GM21367 (cell line): ENCODE measurements around the gene PRTN3.

Experiments used
- ATAC-seq: cut with Tn5 transposase; IDR thresholded peaks from one replicate; pipeline ENCODE4 v1.9.1; 2021; ENCODE audit not compliant: unreplicated experiment

The PRTN3 gene

DNA sequence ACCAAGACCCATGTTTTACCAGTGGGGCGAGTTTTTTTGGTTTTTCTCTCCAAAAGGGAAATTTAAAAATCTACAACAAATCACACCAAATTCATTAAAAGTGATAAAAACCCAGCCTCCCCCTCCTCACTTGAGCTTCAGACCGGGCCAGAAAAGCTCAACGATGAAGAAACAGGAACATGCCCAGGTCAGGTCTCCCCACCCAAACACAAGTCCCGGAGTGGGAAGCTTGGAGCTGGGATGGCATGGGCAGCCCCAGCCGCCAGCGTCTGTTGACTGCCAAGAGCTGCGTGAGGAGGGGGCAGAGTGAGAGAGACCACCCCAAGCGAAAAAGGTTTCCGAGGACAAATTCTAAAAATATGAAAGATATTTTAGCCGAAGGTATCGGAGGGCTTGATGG, 56.2 kb downstream of the PRTN3 start:
- ATAC-seq: no peak

GRCh38 chr19:897442-898039, 56.7 kb downstream of the PRTN3 start:
- ATAC-seq: no peak
